K562 (cell line): ENCODE results near the gene RABEPK.

Source experiments
- CEBPB ChIP-seq: fragments of 450-650 bp; IDR thresholded peaks from 2 replicates; pipeline ENCODE4 v1.6.1; 2016; ENCODE audit warnings: missing genetic modification characterization, missing compliant biosample characterization
- FOXJ2 ChIP-seq: fragments of 200-800 bp; sonication (Bioruptor generic); IDR thresholded peaks from 2 replicates; pipeline ENCODE4 v1.6.1; 2016; ENCODE audit warnings: missing genetic modification characterization, missing compliant biosample characterization
- HNRNPK ChIP-seq: fragments of 200-400 bp; formaldehyde crosslinking; IDR thresholded peaks from one replicate; pipeline ENCODE4 v1.6.1; 2018; ENCODE audit warnings: mild to moderate bottlenecking, low read depth, low read length; ENCODE audit not compliant: poor library complexity, severe bottlenecking
- MAZ ChIP-seq, 2 experiments: fragments of 450-650 bp in 1 of 2; sonication (generic) in 1 of 2; formaldehyde crosslinking; IDR thresholded peaks in 1 of 2; conservative IDR thresholded peaks in 1 of 2; 2 replicates each; pipeline versions ENCODE4 v1.4.0 to v1.5.0; 2020; ENCODE audit warnings: mild to moderate bottlenecking in 1 of 2, missing genetic modification reagents in 1 of 2
- NEUROD1 ChIP-seq: fragments of 150-350 bp; IDR thresholded peaks from 2 replicates; pipeline ENCODE4 v1.6.1; 2014; ENCODE audit warnings: borderline replicate concordance, low read length, low read depth; ENCODE audit not compliant: partially characterized antibody
- PRMT5 ChIP-seq: sonication (generic); formaldehyde crosslinking; IDR thresholded peaks from 2 replicates; pipeline ENCODE4 v1.5.0; 2020; ENCODE audit warnings: missing genetic modification reagents
- PTRF ChIP-seq: fragments of 450-650 bp; IDR thresholded peaks from 2 replicates; pipeline ENCODE4 v1.6.1; 2016; ENCODE audit warnings: mild to moderate bottlenecking, missing genetic modification characterization, missing compliant biosample characterization
- RAD51 ChIP-seq: fragments of 450-650 bp; IDR thresholded peaks from 2 replicates; pipeline ENCODE4 v1.7.1; 2016; ENCODE audit warnings: low read depth, mild to moderate bottlenecking, borderline replicate concordance
- U2AF1 ChIP-seq: fragments of 200-400 bp; formaldehyde crosslinking; optimal IDR thresholded peaks from 2 replicates; pipeline ENCODE3; 2017; ENCODE audit warnings: mild to moderate bottlenecking, low read depth, low read length, moderate library complexity
- ZNF282 ChIP-seq: sonication (generic); formaldehyde crosslinking; IDR thresholded peaks from 2 replicates; pipeline ENCODE4 v1.8.1; 2023; ENCODE audit warnings: missing genetic modification reagents
- ZNF561 ChIP-seq: fragments of 450-650 bp; formaldehyde crosslinking; conservative IDR thresholded peaks from 2 replicates; pipeline ENCODE4 v1.4.0; 2020; ENCODE audit warnings: mild to moderate bottlenecking, moderate library complexity
- TF ChIP-seq, protein P1 (sequence below): sonication (generic); formaldehyde crosslinking; IDR thresholded peaks from 2 replicates; pipeline ENCODE4 v1.5.0; 2020; ENCODE audit warnings: missing genetic modification reagents
- TF ChIP-seq, protein P2 (sequence below): sonication (generic); formaldehyde crosslinking; IDR thresholded peaks from 2 replicates; pipeline ENCODE4 v1.9.0; 2022; ENCODE audit warnings: mild to moderate bottlenecking, missing genetic modification reagents

DNA sequence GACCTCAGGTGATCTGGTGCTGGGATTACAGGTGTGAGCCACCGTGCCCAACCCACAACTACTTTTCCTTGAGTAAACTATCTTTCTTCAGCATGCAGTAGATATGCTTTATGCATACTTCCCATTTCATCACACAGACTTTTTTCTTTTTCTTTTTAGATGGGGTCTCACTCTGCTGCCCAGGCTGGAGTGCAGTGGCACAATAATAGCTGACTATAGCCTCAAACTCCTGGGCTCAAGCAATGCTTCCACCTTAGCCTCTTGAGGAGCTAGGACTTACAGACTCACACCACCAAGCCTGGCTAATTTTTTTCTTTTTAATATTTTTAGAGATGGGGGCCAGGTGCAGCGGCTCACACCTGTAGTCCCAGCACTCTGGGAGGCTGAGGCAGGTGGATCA, 33.6 kb upstream of the RABEPK start:
- TF ChIP-seq NEUROD1 (no peak), PRMT5 (no peak), ZNF561 (CRISPR knock-in tag) (no peak), U2AF1 (no peak), CEBPB (no peak), HNRNPK (no peak), PTRF (tag) (no peak), MAZ (CRISPR knock-in tag; conservative IDR thresholded peaks at IDR 0.05 in 1 of 2, IDR thresholded peaks at IDR 0.05 in 1 of 2) (no peak), ZNF282 (no peak), FOXJ2 (tag) (no peak), RAD51 (no peak)
- TF ChIP-seq, protein P1, sequence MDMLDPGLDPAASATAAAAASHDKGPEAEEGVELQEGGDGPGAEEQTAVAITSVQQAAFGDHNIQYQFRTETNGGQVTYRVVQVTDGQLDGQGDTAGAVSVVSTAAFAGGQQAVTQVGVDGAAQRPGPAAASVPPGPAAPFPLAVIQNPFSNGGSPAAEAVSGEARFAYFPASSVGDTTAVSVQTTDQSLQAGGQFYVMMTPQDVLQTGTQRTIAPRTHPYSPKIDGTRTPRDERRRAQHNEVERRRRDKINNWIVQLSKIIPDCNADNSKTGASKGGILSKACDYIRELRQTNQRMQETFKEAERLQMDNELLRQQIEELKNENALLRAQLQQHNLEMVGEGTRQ (CRISPR knock-in tag): no peak
- TF ChIP-seq, protein P2, sequence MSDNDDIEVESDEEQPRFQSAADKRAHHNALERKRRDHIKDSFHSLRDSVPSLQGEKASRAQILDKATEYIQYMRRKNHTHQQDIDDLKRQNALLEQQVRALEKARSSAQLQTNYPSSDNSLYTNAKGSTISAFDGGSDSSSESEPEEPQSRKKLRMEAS (CRISPR knock-in tag): no peak
